ENCODE results near the gene COBL.

COBL gene

GRCh38 chr7:51124321-51124720 is 192.3 kb downstream of the COBL start:
- CTCF ChIA-PET = no interaction called here
- POLR2A ChIA-PET = no interaction called here
- no peak for TF ChIP-seq FOXA1 (IDR thresholded peaks at IDR 0.05)
- no peak for TF ChIP-seq L3MBTL2 (conservative IDR thresholded peaks at IDR 0.05)
- TF ChIP-seq ARNT (IDR thresholded peaks at IDR 0.05) = no peak
- TF ChIP-seq SUZ12 (IDR thresholded peaks at IDR 0.05) = no peak
- TF ChIP-seq HDGF (IDR thresholded peaks at IDR 0.05; ENCODE audit: borderline replicate concordance) = no peak
- TF ChIP-seq TARDBP (IDR thresholded peaks at IDR 0.05) = no peak
- TF ChIP-seq, protein P1, sequence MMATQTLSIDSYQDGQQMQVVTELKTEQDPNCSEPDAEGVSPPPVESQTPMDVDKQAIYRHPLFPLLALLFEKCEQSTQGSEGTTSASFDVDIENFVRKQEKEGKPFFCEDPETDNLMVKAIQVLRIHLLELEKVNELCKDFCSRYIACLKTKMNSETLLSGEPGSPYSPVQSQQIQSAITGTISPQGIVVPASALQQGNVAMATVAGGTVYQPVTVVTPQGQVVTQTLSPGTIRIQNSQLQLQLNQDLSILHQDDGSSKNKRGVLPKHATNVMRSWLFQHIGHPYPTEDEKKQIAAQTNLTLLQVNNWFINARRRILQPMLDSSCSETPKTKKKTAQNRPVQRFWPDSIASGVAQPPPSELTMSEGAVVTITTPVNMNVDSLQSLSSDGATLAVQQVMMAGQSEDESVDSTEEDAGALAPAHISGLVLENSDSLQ (IDR thresholded peaks at IDR 0.05) = no peak
- no peak for TF ChIP-seq ELF4 (IDR thresholded peaks at IDR 0.05)
- no peak for TF ChIP-seq ZNF384 (IDR thresholded peaks at IDR 0.05)
- TF ChIP-seq LEF1 (IDR thresholded peaks at IDR 0.05; ENCODE audit: borderline replicate concordance) = no peak
- TF ChIP-seq FOXK2 (IDR thresholded peaks at IDR 0.05) = no peak
- no peak for TF ChIP-seq CTBP1 (IDR thresholded peaks at IDR 0.05; ENCODE audit: borderline replicate concordance)
- no peak for TF ChIP-seq NFRKB (IDR thresholded peaks at IDR 0.05)
- no peak for TF ChIP-seq SP1 (IDR thresholded peaks at IDR 0.05)
- no peak for TF ChIP-seq FOXM1 (IDR thresholded peaks at IDR 0.05; ENCODE audit: borderline replicate concordance)
- TF ChIP-seq BHLHE40 (IDR thresholded peaks at IDR 0.05; ENCODE audit: borderline replicate concordance) = no peak
- no peak for DNase-seq (ENCODE audit: extremely low spot score)

DNA sequence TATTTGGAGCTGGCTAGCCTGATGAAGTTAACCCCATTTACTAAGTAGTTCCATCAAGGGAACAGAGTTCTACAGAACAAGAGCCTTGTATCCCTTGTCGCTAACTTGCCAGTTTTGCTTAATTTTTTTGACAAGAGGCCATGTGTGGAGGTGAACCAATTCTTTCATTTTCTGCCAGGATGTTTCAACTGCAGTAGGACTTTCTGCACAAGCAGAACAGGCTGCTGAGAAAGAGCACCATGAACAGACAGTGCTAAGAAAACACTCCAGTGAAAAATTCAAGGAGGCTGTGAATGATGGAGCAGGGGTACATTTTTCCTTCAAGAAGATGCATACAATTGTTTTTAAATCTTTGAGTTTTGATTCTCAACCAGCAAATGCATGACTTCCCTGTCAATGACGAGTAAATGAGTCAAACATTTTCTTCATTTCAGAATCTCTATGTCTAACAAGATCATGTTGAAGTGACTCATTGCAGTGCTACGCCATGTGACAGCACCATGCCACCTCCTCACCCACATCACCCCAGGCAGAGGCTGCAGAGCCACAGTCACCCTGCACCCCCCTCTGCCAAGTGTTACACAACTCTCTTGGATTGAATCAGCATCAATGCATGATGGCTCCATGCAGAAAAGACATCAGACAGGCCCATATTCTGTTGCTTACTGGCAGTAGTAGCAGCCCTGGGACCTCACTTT is 193.1 kb downstream of the COBL start:
- TF ChIP-seq SUZ12 (IDR thresholded peaks at IDR 0.05) (no peak), LEF1 (IDR thresholded peaks at IDR 0.05; ENCODE audit: borderline replicate concordance) (no peak), ARNT (IDR thresholded peaks at IDR 0.05) (no peak), ELF4 (IDR thresholded peaks at IDR 0.05) (no peak), FOXK2 (IDR thresholded peaks at IDR 0.05) (no peak), FOXM1 (IDR thresholded peaks at IDR 0.05; ENCODE audit: borderline replicate concordance) (no peak), HDGF (IDR thresholded peaks at IDR 0.05; ENCODE audit: borderline replicate concordance) (no peak), ZNF384 (IDR thresholded peaks at IDR 0.05) (no peak), TARDBP (IDR thresholded peaks at IDR 0.05) (no peak), CTBP1 (IDR thresholded peaks at IDR 0.05; ENCODE audit: borderline replicate concordance) (no peak), FOXA1 (IDR thresholded peaks at IDR 0.05) (no peak)
- no peak for DNase-seq (ENCODE audit: extremely low spot score)
- POLR2A ChIA-PET = no interaction called here
- CTCF ChIA-PET = no interaction called here

DNA sequence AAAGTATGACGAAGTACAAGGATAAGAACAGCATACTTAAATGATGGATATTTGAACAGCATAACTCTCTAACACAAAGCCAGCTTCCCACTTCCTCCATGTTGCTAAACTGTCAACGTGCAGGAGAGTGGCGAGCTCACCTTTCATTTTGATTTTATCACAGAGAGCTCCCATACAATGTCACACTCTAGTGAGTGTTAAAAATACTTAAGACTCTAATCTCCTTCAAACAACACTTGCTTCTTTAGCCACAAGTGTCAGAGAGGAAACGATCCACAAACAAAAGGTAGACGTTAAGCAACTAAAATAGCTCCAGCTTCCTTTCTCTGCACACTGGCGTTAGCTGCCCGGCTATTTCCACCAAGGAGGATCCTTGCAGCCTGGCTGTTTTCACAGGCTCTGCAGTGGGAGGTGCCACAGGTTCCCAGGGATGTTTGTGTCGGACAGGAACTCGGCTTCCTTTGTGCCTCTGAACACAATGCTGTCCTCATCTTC is 194.6 kb downstream of the COBL start:
- ChIA-PET POLR2A (no interaction called here), CTCF (interaction anchor here (0.6 kb wide), 1 partner anchor 16 kb away, joined by 4 read pairs; no protein-coding TSS in a partner anchor)
- TF ChIP-seq LEF1 (IDR thresholded peaks at IDR 0.05; ENCODE audit: borderline replicate concordance) (no peak), HDGF (IDR thresholded peaks at IDR 0.05; ENCODE audit: borderline replicate concordance) (no peak), ZNF384 (IDR thresholded peaks at IDR 0.05) (no peak), TARDBP (IDR thresholded peaks at IDR 0.05) (no peak), ARNT (IDR thresholded peaks at IDR 0.05) (no peak), SP1 (IDR thresholded peaks at IDR 0.05) (no peak), FOXA1 (IDR thresholded peaks at IDR 0.05) (no peak), ELF4 (IDR thresholded peaks at IDR 0.05) (no peak), FOXK2 (IDR thresholded peaks at IDR 0.05) (no peak), CTBP1 (IDR thresholded peaks at IDR 0.05; ENCODE audit: borderline replicate concordance) (no peak), FOXM1 (IDR thresholded peaks at IDR 0.05; ENCODE audit: borderline replicate concordance) (no peak)
- DNase-seq (ENCODE audit: extremely low spot score) = no peak

GRCh38 chr7:51121036-51121790 is 195.4 kb downstream of the COBL start:
- ChIA-PET POLR2A (interaction anchor here (0.7 kb wide), 1 partner anchor 14 kb away, joined by 3 read pairs; no protein-coding TSS in a partner anchor), CTCF (no interaction called here)

DNA sequence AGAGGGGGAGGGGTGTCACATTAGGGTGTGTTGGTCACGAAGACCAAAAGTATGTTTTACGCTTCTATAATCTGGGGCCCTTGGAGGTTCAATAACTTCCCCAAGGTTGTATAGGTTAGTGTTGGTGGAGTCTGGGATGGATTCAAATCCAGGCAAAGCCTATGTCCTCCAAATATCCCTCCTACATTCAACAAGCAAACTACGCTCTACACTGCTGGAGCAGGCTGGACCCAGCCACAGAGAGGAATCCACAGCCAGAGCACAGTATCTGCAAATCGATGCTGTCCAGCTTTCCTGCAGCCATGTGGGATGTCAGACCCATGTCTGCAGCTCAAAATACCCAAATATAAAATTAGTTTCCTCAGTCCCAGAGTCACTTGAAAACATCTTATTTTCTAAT is 198.0 kb downstream of the COBL start:
- POLR2A ChIA-PET = no interaction called here
- no peak for DNase-seq (ENCODE audit: extremely low spot score)
- CTCF ChIA-PET = no interaction called here
- TF ChIP-seq ELF4 (IDR thresholded peaks at IDR 0.05) (no peak), SP1 (IDR thresholded peaks at IDR 0.05) (no peak), BHLHE40 (IDR thresholded peaks at IDR 0.05; ENCODE audit: borderline replicate concordance) (no peak), SUZ12 (IDR thresholded peaks at IDR 0.05) (no peak), HDGF (IDR thresholded peaks at IDR 0.05; ENCODE audit: borderline replicate concordance) (no peak), NFRKB (IDR thresholded peaks at IDR 0.05) (no peak), ARNT (IDR thresholded peaks at IDR 0.05) (no peak), LEF1 (IDR thresholded peaks at IDR 0.05; ENCODE audit: borderline replicate concordance) (no peak), L3MBTL2 (conservative IDR thresholded peaks at IDR 0.05) (no peak), CTBP1 (IDR thresholded peaks at IDR 0.05; ENCODE audit: borderline replicate concordance) (no peak), FOXK2 (IDR thresholded peaks at IDR 0.05) (no peak), FOXA1 (IDR thresholded peaks at IDR 0.05) (no peak), FOXM1 (IDR thresholded peaks at IDR 0.05; ENCODE audit: borderline replicate concordance) (no peak), TARDBP (IDR thresholded peaks at IDR 0.05) (no peak), ZNF384 (IDR thresholded peaks at IDR 0.05) (no peak)

More at GRCh38 chr7:51121036-51121790, 195.4 kb downstream of the COBL start:
- TF ChIP-seq ARNT (IDR thresholded peaks at IDR 0.05) (no peak), FOXK2 (IDR thresholded peaks at IDR 0.05) (no peak), HDGF (IDR thresholded peaks at IDR 0.05; ENCODE audit: borderline replicate concordance) (no peak), LEF1 (IDR thresholded peaks at IDR 0.05; ENCODE audit: borderline replicate concordance) (no peak), FOXM1 (IDR thresholded peaks at IDR 0.05; ENCODE audit: borderline replicate concordance) (no peak), L3MBTL2 (conservative IDR thresholded peaks at IDR 0.05) (no peak), BHLHE40 (IDR thresholded peaks at IDR 0.05; ENCODE audit: borderline replicate concordance) (no peak)
- no peak for DNase-seq (ENCODE audit: extremely low spot score)

GRCh38 chr7:51114501-51114900 is 202.1 kb downstream of the COBL start:
- TF ChIP-seq ARNT (IDR thresholded peaks at IDR 0.05) (no peak), CTBP1 (IDR thresholded peaks at IDR 0.05; ENCODE audit: borderline replicate concordance) (no peak), SP1 (IDR thresholded peaks at IDR 0.05) (no peak)
- no peak for DNase-seq (ENCODE audit: extremely low spot score)
- POLR2A ChIA-PET = no interaction called here
- CTCF ChIA-PET = interaction anchor here (0.7 kb wide), 1 partner anchor 1022 kb away, joined by 3 read pairs; no protein-coding TSS in a partner anchor
